ENCODE data around the gene CDK13. TPM values are rescaled to one million over a fixed set of nuclear protein-coding genes. Genes with fewer than 3 reads are reported as not detected.

CDK13 gene
- total and polyA plus RNA-seq, 2 donors (not counting 3 experiments of a cell fraction or from before 2014, with no cell fraction given) = 24.5 to 56.7 TPM

- intact Hi-C loops (cut with micrococcal nuclease) (no loop called here), dilution Hi-C loops (cut with MboI; ENCODE audit: extremely low pct_ligation_motif_present, low sequenced_read_pairs) (no loop called here)
- DNase-seq (ENCODE audit: low read depth, low spot score) = no peak
- Histone ChIP-seq H4K20me1 (replicated peaks; ENCODE audit: control insufficient read depth, extremely low read depth, insufficient read depth, low read length) (no peaks in the 10 kb centered on the region), H3K4me2 (ENCODE audit: insufficient read depth, low read length) (no peak overlapping the region), H3K27me3 (ENCODE audit: control insufficient read depth in 2 of 2, insufficient read depth in 2 of 2, low read length in 2 of 2) (no peaks in the 10 kb centered on the region), H3K79me2 (ENCODE audit: control insufficient read depth, insufficient read depth, low read length) (peaks cover 5% of the 10 kb centered on the region), H3K4me1 (ENCODE audit: control insufficient read depth, extremely low read depth, insufficient read depth, low read length) (no peaks in the 10 kb centered on the region), H3K27ac (ENCODE audit: insufficient read depth, low read depth, low read length) (no peak overlapping the region), H3K36me3 (ENCODE audit: control insufficient read depth in 2 of 2, extremely low read depth in 1 of 2, insufficient read depth in 2 of 2, low read length in 2 of 2) (no peaks in the 10 kb centered on the region), H3K4me3 (replicated peaks in 1 of 3; ENCODE audit: insufficient read depth in 1 of 3, low read depth in 1 of 3, low read length in 3 of 3) (no peak overlapping the region), H3K9me1 (replicated peaks; ENCODE audit: control insufficient read depth, extremely low read depth, insufficient read depth, low read length) (no peaks in the 10 kb centered on the region), H2AFZ (ENCODE audit: low read depth, low read length) (no peak overlapping the region), H3K9ac (replicated peaks; ENCODE audit: extremely low read depth, insufficient read depth, low read length) (no peak overlapping the region), H3K9me3 (replicated peaks; ENCODE audit: control insufficient read depth, insufficient read depth, low read length) (no peaks in the 10 kb centered on the region)
- ChIA-PET POLR2A (no interaction called here), CTCF (interaction anchor here (0.6 to 1.3 kb wide), 4 partner anchors 22 to 1248 kb away, joined by 3 to 4 read pairs (median 3); no protein-coding TSS in a partner anchor)
- no peak for FAIRE-seq
- BruUV-seq (replicated peaks) = no TSS peak
- TF ChIP-seq, protein P1, sequence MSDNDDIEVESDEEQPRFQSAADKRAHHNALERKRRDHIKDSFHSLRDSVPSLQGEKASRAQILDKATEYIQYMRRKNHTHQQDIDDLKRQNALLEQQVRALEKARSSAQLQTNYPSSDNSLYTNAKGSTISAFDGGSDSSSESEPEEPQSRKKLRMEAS (IDR thresholded peaks at IDR 0.05; ENCODE audit: insufficient read depth, insufficient read length) = no peak
- TF ChIP-seq FOS (IDR thresholded peaks at IDR 0.05; ENCODE audit: borderline replicate concordance, insufficient read depth, low read length) (no peak), JUN (IDR thresholded peaks at IDR 0.05; ENCODE audit: borderline replicate concordance, insufficient read depth, insufficient read length, low read depth) (no peak), GATA2 (IDR thresholded peaks at IDR 0.05; ENCODE audit: insufficient read depth, insufficient read length, low read depth, low read length) (no peak), CTCF (IDR thresholded peaks at IDR 0.05; ENCODE audit: extremely low read depth in 1 of 2, insufficient read depth in 1 of 2, low read depth in 1 of 2, low read length in 2 of 2) (no peak), POLR2A (IDR thresholded peaks at IDR 0.05; ENCODE audit: low read depth, low read length) (no peak), POLR2AphosphoS5 (IDR thresholded peaks at IDR 0.05; ENCODE audit: insufficient read depth, low read depth, low read length) (no peak), EZH2 (IDR thresholded peaks at IDR 0.05; ENCODE audit: borderline replicate concordance, low read depth, low read length, severe bottlenecking) (no peak), MYC (IDR thresholded peaks at IDR 0.05; ENCODE audit: low read depth, low read length) (no peak)
Measured at GRCh38 chr7:40027545-40027944, 77.5 kb downstream of the CDK13 start.
